MM.1S (cell line): ENCODE data around the gene RACGAP1.

Experiments used
- DNase-seq: peaks from one replicate; pipeline ENCODE4 v3.0.0-alpha.2; 2015
- H2AFZ ChIP-seq: fragments of 300-600 bp; sonication (generic); 2 replicates; pipeline ENCODE4 v1.6.0; 2016; ENCODE audit warnings: antibody characterized with exemption, low read length
- H3F3A ChIP-seq: fragments of 300-600 bp; sonication (generic); 2 replicates; pipeline ENCODE4 v1.6.1; 2016; ENCODE audit warnings: mild to moderate bottlenecking, antibody characterized with exemption, low read length, moderate library complexity, mixed read lengths; ENCODE audit not compliant: insufficient read depth
- H3K27ac ChIP-seq: fragments of 300-600 bp; sonication (generic); 2 replicates; pipeline ENCODE4 v1.5.1; 2016; ENCODE audit warnings: mild to moderate bottlenecking, low read length
- H3K27me3 ChIP-seq: fragments of 300-600 bp; sonication (generic); replicated peaks from 2 replicates; pipeline ENCODE4 v1.6.0; 2016; ENCODE audit warnings: low read length; ENCODE audit not compliant: insufficient read depth
- H3K36me3 ChIP-seq: fragments of 300-600 bp; sonication (generic); replicated peaks from 2 replicates; pipeline ENCODE4 v1.6.1; 2016; ENCODE audit warnings: mild to moderate bottlenecking, low read length, mixed read lengths; ENCODE audit not compliant: insufficient read depth
- H3K4me1 ChIP-seq: fragments of 300-600 bp; sonication (generic); 2 replicates; pipeline ENCODE4 v1.6.1; 2016; ENCODE audit warnings: low read length, mixed read lengths
- H3K4me2 ChIP-seq: fragments of 300-600 bp; sonication (generic); 2 replicates; pipeline ENCODE4 v1.6.0; 2016; ENCODE audit warnings: low read depth, low read length
- H3K4me3 ChIP-seq: fragments of 300-600 bp; sonication (generic); 2 replicates; pipeline ENCODE4 v1.5.1; 2016; ENCODE audit warnings: low read length, mixed read lengths
- H3K79me2 ChIP-seq: fragments of 300-600 bp; sonication (generic); 2 replicates; pipeline ENCODE4 v1.6.1; 2016; ENCODE audit warnings: mixed run types, low read length, mixed read lengths
- H3K9ac ChIP-seq: fragments of 300-600 bp; sonication (generic); 2 replicates; pipeline ENCODE4 v1.6.1; 2016; ENCODE audit warnings: low read length, mixed read lengths
- H3K9me2 ChIP-seq: fragments of 300-600 bp; sonication (generic); replicated peaks from 2 replicates; pipeline ENCODE4 v1.6.1; 2016; ENCODE audit warnings: mild to moderate bottlenecking, low read length, mixed read lengths; ENCODE audit not compliant: insufficient read depth
- H3K9me3 ChIP-seq: fragments of 300-600 bp; sonication (generic); replicated peaks from 2 replicates; pipeline ENCODE4 v1.6.1; 2016; ENCODE audit warnings: mild to moderate bottlenecking, low read length, mixed read lengths; ENCODE audit not compliant: insufficient read depth
- H4K20me1 ChIP-seq: fragments of 300-600 bp; sonication (generic); 2 replicates; pipeline ENCODE4 v1.6.1; 2016; ENCODE audit warnings: mild to moderate bottlenecking, low read length, moderate library complexity, mixed read lengths; ENCODE audit not compliant: insufficient read depth
- EZH2 ChIP-seq: fragments of 300-600 bp; sonication (generic); optimal IDR thresholded peaks from 2 replicates; pipeline ENCODE3; 2017; ENCODE audit warnings: low read depth, mild to moderate bottlenecking, antibody characterized with exemption, low read length, mixed read lengths
- EZH2phosphoT487 ChIP-seq: fragments of 300-600 bp; sonication (generic); IDR thresholded peaks from 2 replicates; pipeline ENCODE4 v1.6.1; 2018; ENCODE audit warnings: antibody characterized with exemption, low read length
- TF ChIP-seq, protein P1 (sequence below): fragments of 300-600 bp; sonication (generic); IDR thresholded peaks from 2 replicates; pipeline ENCODE4 v1.5.1; 2016; ENCODE audit warnings: antibody characterized with exemption, low read length, mixed read lengths

Gene RACGAP1

GRCh38 chr12:49947593-49948226 is 77.6 kb downstream of the RACGAP1 start:
- Histone ChIP-seq H3K27ac (no peak overlapping the region), H3K36me3 (no peaks in the 10 kb centered on the region), H3K9me2 (no peaks in the 10 kb centered on the region), H3K4me1 (0 out of 2 replicates have a peak, but pooled peaks cover 6% of the 10 kb centered on the region), H3K9ac (no peak overlapping the region), H3K79me2 (no peaks in the 10 kb centered on the region), H4K20me1 (no peaks in the 10 kb centered on the region), H3F3A (no peaks in the 10 kb centered on the region), H3K4me3 (no peak overlapping the region), H3K9me3 (no peaks in the 10 kb centered on the region), H2AFZ (no peak overlapping the region), H3K4me2 (no peak overlapping the region), H3K27me3 (no peaks in the 10 kb centered on the region; the same call in 1 of the 2 replicates)
- TF ChIP-seq EZH2phosphoT487 (no peak), EZH2 (no peak)
- TF ChIP-seq, protein P1, sequence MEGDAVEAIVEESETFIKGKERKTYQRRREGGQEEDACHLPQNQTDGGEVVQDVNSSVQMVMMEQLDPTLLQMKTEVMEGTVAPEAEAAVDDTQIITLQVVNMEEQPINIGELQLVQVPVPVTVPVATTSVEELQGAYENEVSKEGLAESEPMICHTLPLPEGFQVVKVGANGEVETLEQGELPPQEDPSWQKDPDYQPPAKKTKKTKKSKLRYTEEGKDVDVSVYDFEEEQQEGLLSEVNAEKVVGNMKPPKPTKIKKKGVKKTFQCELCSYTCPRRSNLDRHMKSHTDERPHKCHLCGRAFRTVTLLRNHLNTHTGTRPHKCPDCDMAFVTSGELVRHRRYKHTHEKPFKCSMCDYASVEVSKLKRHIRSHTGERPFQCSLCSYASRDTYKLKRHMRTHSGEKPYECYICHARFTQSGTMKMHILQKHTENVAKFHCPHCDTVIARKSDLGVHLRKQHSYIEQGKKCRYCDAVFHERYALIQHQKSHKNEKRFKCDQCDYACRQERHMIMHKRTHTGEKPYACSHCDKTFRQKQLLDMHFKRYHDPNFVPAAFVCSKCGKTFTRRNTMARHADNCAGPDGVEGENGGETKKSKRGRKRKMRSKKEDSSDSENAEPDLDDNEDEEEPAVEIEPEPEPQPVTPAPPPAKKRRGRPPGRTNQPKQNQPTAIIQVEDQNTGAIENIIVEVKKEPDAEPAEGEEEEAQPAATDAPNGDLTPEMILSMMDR = no peak
- DNase-seq = no peak

GRCh38 chr12:49946497-49946896 is 78.8 kb downstream of the RACGAP1 start:
- Histone ChIP-seq H4K20me1 (no peaks in the 10 kb centered on the region), H3K36me3 (no peaks in the 10 kb centered on the region), H3K9me3 (no peaks in the 10 kb centered on the region), H3F3A (no peaks in the 10 kb centered on the region), H3K4me1 (0 out of 2 replicates have a peak, but pooled peaks cover 6% of the 10 kb centered on the region), H3K27ac (no peak overlapping the region), H3K27me3 (no peaks in the 10 kb centered on the region), H3K4me2 (no peak overlapping the region), H3K4me3 (no peak overlapping the region), H3K79me2 (no peaks in the 10 kb centered on the region), H3K9ac (no peak overlapping the region), H3K9me2 (no peaks in the 10 kb centered on the region), H2AFZ (no peak overlapping the region)
- DNase-seq = no peak
- no peak for TF ChIP-seq EZH2
- no peak for TF ChIP-seq EZH2phosphoT487
- TF ChIP-seq, protein P1 = no peak

DNA sequence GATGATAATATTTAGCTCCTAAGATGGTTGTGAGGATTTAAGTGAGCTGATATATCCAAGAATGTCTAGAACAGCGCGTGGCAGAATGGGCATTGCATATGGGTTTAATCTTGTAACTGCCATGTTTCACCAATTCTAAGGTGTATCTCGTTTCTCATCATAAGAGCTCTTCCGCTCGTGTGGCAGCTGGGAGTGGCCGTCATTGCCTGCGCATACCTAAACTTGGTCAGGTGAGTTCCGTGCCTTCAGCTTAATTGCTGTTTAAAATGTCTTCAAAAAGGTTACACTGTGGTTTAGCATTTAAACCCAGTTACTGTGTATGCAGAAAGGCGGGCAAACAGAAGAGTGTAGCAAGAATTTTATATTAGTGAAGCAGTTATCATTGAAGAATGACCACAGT is 79.2 kb downstream of the RACGAP1 start:
- no peak for DNase-seq
- no peak overlapping the region for H3K9ac ChIP-seq
- no peaks in the 10 kb centered on the region for H4K20me1 ChIP-seq
- H3K9me3 ChIP-seq = no peaks in the 10 kb centered on the region
- H3K4me2 ChIP-seq = no peak overlapping the region
- H3K4me1 ChIP-seq = 0 out of 2 replicates have a peak, but pooled peaks cover 6% of the 10 kb centered on the region
- H3K27ac ChIP-seq = no peak overlapping the region
- no peaks in the 10 kb centered on the region for H3K79me2 ChIP-seq
- H3K4me3 ChIP-seq = no peak overlapping the region
- no peaks in the 10 kb centered on the region for H3K9me2 ChIP-seq
- H2AFZ ChIP-seq = peak overlapping the region; percentile 93
- TF ChIP-seq EZH2 (no peak), EZH2phosphoT487 (no peak)
- TF ChIP-seq, protein P1 = no peak
- no peaks in the 10 kb centered on the region for H3F3A ChIP-seq
- no peaks in the 10 kb centered on the region for H3K27me3 ChIP-seq
- no peaks in the 10 kb centered on the region for H3K36me3 ChIP-seq
